A549 (cell line): Measurements from ENCODE around the gene RNF121.

Experiments used
- CHD4 ChIP-seq: fragments of 200-600 bp; sonication (generic); IDR thresholded peaks from 2 replicates; pipeline ENCODE4 v1.6.1; 2016; ENCODE audit warnings: antibody characterized with exemption, mild to moderate bottlenecking, borderline replicate concordance
- HEYL ChIP-seq: fragments of 250-450 bp; sonication (Bioruptor Pico); IDR thresholded peaks from 2 replicates; pipeline ENCODE4 v1.8.0; 2021; ENCODE audit warnings: mild to moderate bottlenecking, moderate library complexity
- HOXA7 ChIP-seq: fragments of 250-450 bp; sonication (Bioruptor Pico); IDR thresholded peaks from 2 replicates; pipeline ENCODE4 v1.5.0; 2020; ENCODE audit warnings: mild to moderate bottlenecking, moderate library complexity
- RARB ChIP-seq: fragments of 250-450 bp; sonication (Bioruptor Pico); IDR thresholded peaks from 2 replicates; pipeline ENCODE4 v1.8.0; 2021; ENCODE audit warnings: mild to moderate bottlenecking, moderate library complexity
- TF ChIP-seq, protein P1 (sequence below): fragments of >200 bp; sonication (Bioruptor Twin); formaldehyde crosslinking; IDR thresholded peaks from 3 replicates; pipeline ENCODE4 v1.5.1; 2016
- TF ChIP-seq, protein P2 (sequence below): IDR thresholded peaks from 2 replicates; pipeline ENCODE4 v1.6.1; 2012
- TF ChIP-seq, protein P3 (sequence below): fragments of 150-350 bp; IDR thresholded peaks from 2 replicates; pipeline ENCODE4 v1.6.1; 2014; ENCODE audit warnings: low read depth, mild to moderate bottlenecking, low read length
- TF ChIP-seq, protein P4 (sequence below): fragments of 200-600 bp; sonication (generic); IDR thresholded peaks from 2 replicates; pipeline ENCODE4 v1.6.1; 2016; ENCODE audit warnings: antibody characterized with exemption, mild to moderate bottlenecking, moderate library complexity

DNA sequence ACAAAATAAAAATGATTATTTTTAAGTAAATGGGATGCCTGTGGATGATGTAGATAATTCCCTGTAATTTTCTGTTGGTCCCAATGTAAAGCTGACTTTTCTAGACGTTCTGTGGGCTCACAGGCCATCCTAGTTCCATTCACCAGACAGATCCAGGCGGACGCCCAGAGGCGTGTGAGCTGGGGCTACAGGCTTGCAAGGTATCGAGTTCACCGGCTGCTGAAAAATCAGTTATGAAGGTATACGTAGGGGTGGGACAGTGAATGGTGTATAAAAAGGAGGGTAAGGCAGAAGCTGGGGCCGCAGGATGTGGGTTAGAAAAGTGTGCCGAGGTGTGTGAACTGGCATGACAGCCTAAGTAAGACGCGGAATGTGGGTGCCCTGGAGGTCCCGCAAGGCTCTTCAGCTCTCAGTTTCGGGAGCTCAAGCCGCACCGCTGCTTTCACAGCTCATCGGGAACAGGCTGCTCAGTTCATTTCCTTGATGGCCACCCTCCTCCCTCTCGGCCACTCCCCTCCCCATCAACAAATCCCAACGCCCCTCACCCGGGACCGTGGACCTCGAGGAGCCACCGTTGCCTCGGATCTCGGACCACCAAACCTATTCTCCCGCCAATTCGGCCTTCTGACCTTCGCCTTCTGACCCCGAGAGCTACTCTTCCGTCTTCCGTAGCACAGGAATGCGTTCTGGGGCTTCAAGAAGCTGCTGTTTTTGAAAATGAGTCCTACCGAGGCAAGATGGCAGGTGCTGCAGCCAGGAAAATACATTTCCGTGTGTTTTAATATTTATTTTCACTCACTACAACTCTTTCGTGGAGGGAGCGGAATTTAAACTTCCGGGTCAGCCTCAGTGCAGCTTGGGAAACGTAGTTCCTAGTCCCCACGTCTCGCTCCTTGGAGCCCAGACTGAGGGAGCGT is 768 bp upstream of the RNF121 start, which contains the start of gene XNDC1N:
- TF ChIP-seq HOXA7 (CRISPR knock-in tag) = no peak
- TF ChIP-seq, protein P1, sequence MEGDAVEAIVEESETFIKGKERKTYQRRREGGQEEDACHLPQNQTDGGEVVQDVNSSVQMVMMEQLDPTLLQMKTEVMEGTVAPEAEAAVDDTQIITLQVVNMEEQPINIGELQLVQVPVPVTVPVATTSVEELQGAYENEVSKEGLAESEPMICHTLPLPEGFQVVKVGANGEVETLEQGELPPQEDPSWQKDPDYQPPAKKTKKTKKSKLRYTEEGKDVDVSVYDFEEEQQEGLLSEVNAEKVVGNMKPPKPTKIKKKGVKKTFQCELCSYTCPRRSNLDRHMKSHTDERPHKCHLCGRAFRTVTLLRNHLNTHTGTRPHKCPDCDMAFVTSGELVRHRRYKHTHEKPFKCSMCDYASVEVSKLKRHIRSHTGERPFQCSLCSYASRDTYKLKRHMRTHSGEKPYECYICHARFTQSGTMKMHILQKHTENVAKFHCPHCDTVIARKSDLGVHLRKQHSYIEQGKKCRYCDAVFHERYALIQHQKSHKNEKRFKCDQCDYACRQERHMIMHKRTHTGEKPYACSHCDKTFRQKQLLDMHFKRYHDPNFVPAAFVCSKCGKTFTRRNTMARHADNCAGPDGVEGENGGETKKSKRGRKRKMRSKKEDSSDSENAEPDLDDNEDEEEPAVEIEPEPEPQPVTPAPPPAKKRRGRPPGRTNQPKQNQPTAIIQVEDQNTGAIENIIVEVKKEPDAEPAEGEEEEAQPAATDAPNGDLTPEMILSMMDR = no peak
- TF ChIP-seq, protein P2, sequence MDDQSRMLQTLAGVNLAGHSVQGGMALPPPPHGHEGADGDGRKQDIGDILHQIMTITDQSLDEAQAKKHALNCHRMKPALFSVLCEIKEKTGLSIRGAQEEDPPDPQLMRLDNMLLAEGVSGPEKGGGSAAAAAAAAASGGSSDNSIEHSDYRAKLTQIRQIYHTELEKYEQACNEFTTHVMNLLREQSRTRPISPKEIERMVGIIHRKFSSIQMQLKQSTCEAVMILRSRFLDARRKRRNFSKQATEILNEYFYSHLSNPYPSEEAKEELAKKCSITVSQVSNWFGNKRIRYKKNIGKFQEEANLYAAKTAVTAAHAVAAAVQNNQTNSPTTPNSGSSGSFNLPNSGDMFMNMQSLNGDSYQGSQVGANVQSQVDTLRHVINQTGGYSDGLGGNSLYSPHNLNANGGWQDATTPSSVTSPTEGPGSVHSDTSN = no peak
- TF ChIP-seq, protein P3, sequence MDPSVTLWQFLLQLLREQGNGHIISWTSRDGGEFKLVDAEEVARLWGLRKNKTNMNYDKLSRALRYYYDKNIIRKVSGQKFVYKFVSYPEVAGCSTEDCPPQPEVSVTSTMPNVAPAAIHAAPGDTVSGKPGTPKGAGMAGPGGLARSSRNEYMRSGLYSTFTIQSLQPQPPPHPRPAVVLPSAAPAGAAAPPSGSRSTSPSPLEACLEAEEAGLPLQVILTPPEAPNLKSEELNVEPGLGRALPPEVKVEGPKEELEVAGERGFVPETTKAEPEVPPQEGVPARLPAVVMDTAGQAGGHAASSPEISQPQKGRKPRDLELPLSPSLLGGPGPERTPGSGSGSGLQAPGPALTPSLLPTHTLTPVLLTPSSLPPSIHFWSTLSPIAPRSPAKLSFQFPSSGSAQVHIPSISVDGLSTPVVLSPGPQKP = no peak
- TF ChIP-seq, protein P4, sequence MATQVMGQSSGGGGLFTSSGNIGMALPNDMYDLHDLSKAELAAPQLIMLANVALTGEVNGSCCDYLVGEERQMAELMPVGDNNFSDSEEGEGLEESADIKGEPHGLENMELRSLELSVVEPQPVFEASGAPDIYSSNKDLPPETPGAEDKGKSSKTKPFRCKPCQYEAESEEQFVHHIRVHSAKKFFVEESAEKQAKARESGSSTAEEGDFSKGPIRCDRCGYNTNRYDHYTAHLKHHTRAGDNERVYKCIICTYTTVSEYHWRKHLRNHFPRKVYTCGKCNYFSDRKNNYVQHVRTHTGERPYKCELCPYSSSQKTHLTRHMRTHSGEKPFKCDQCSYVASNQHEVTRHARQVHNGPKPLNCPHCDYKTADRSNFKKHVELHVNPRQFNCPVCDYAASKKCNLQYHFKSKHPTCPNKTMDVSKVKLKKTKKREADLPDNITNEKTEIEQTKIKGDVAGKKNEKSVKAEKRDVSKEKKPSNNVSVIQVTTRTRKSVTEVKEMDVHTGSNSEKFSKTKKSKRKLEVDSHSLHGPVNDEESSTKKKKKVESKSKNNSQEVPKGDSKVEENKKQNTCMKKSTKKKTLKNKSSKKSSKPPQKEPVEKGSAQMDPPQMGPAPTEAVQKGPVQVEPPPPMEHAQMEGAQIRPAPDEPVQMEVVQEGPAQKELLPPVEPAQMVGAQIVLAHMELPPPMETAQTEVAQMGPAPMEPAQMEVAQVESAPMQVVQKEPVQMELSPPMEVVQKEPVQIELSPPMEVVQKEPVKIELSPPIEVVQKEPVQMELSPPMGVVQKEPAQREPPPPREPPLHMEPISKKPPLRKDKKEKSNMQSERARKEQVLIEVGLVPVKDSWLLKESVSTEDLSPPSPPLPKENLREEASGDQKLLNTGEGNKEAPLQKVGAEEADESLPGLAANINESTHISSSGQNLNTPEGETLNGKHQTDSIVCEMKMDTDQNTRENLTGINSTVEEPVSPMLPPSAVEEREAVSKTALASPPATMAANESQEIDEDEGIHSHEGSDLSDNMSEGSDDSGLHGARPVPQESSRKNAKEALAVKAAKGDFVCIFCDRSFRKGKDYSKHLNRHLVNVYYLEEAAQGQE = no peak
- TF ChIP-seq RARB = no peak
- no peak for TF ChIP-seq CHD4
- TF ChIP-seq HEYL = no peak
